ENCODE results near the gene CCT3. TPM values are rescaled to one million over a fixed set of nuclear protein-coding genes. Genes with fewer than 3 reads are reported as not detected.
"Not testable (repeated sequence)": the region's sequence is repeated elsewhere in the genome, so short reads cannot be mapped to it uniquely, and the experiment has no call there.

CCT3 gene
- total RNA-seq, 1 donor from 2014 or later: 347 TPM

DNA sequence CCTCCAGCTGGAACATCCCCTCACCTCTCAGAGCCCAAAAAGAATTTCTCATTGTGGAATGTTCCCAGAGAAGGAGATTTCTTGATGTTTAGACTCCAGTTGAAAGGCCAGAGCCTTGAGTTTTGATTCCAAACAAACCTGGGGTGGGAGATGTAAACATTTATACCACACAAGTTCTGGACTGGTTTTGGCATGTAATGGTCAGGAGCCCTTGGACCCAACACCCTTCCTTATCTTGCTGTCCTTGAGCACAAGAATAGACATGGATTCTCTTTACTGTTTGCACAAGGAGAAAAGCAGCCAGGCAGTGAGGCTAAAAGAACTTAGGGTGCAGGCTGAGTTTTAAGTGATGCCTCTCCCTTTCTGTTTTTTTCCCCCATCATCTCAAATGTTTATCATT, 35.5 kb upstream of the CCT3 start:
- no peak overlapping the region for H3K27ac Mint-ChIP-seq (ENCODE audit: unreplicated experiment)
- no peak overlapping the region for H3K4me3 Mint-ChIP-seq (ENCODE audit: unreplicated experiment)
- no peaks in the 10 kb centered on the region for H3K36me3 Mint-ChIP-seq (ENCODE audit: unreplicated experiment)
- peaks cover 6% of the 10 kb centered on the region for H3K9me3 Mint-ChIP-seq (ENCODE audit: unreplicated experiment)
- no peak for DNase-seq
- H3K4me1 Mint-ChIP-seq (ENCODE audit: low read depth, unreplicated experiment): peaks cover 3% of the 10 kb centered on the region
- peaks cover 5% of the 10 kb centered on the region for H3K27me3 Mint-ChIP-seq (ENCODE audit: unreplicated experiment)
- TF ChIP-seq, protein P1, sequence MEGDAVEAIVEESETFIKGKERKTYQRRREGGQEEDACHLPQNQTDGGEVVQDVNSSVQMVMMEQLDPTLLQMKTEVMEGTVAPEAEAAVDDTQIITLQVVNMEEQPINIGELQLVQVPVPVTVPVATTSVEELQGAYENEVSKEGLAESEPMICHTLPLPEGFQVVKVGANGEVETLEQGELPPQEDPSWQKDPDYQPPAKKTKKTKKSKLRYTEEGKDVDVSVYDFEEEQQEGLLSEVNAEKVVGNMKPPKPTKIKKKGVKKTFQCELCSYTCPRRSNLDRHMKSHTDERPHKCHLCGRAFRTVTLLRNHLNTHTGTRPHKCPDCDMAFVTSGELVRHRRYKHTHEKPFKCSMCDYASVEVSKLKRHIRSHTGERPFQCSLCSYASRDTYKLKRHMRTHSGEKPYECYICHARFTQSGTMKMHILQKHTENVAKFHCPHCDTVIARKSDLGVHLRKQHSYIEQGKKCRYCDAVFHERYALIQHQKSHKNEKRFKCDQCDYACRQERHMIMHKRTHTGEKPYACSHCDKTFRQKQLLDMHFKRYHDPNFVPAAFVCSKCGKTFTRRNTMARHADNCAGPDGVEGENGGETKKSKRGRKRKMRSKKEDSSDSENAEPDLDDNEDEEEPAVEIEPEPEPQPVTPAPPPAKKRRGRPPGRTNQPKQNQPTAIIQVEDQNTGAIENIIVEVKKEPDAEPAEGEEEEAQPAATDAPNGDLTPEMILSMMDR (IDR thresholded peaks at IDR 0.05; ENCODE audit: partially characterized antibody, unreplicated experiment): no peak

DNA sequence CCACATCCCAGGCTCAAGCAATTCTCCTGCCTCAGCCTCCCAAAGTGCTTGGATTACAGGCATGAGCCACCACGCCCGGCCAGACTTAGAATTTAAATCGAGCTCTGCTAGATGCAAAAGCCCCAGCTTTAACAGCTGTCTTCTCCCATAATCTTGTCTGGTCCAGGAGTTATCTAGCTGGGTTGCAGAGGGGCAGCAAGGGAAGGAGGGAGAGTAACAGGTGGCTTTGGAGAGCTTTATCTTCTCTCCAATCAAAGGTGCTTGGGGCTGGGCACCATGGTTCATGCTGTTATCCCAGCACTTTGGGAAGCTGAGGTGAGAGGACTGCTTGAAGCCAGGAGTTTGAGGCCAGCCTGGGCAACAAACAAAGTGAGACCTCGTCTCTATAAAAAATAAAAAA, 34.8 kb upstream of the CCT3 start:
- Mint-ChIP-seq H3K27me3 (ENCODE audit: unreplicated experiment) (peaks cover 5% of the 10 kb centered on the region), H3K36me3 (ENCODE audit: unreplicated experiment) (no peaks in the 10 kb centered on the region)

DNA sequence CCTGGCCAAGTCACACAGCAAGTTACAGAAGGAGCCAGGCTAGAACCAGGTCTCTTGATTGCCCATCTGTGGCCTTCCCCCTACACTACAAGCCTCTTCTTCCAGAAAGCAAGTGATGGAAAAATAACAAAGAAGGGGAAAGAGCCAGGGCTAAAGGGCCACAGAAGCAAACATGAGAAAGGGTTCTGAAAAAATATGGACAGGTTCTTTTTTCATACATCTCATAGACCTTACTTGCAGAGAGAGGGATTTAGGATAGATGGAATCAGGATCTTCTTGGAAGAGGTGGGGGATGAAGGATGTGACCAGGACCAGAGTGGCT, 34.1 kb upstream of the CCT3 start:
- no peak for DNase-seq
- H3K4me1 Mint-ChIP-seq (ENCODE audit: low read depth, unreplicated experiment): peaks cover 3% of the 10 kb centered on the region
- H3K36me3 Mint-ChIP-seq (ENCODE audit: unreplicated experiment): no peaks in the 10 kb centered on the region
- TF ChIP-seq, protein P1 (IDR thresholded peaks at IDR 0.05; ENCODE audit: partially characterized antibody, unreplicated experiment): no peak
- H3K9me3 Mint-ChIP-seq (ENCODE audit: unreplicated experiment): peaks cover 6% of the 10 kb centered on the region
- H3K4me3 Mint-ChIP-seq (ENCODE audit: unreplicated experiment): no peak overlapping the region
- no peak overlapping the region for H3K27ac Mint-ChIP-seq (ENCODE audit: unreplicated experiment)
- peaks cover 4% of the 10 kb centered on the region for H3K27me3 Mint-ChIP-seq (ENCODE audit: unreplicated experiment)

More for the DNA sequence above, 34.8 kb upstream of the CCT3 start:
- peaks cover 3% of the 10 kb centered on the region for H3K4me1 Mint-ChIP-seq (ENCODE audit: low read depth, unreplicated experiment)
- no peak for DNase-seq
- H3K4me3 Mint-ChIP-seq (ENCODE audit: unreplicated experiment): no peak overlapping the region
- TF ChIP-seq, protein P1 (IDR thresholded peaks at IDR 0.05; ENCODE audit: partially characterized antibody, unreplicated experiment): no peak
- peaks cover 6% of the 10 kb centered on the region for H3K9me3 Mint-ChIP-seq (ENCODE audit: unreplicated experiment)
- no peak overlapping the region for H3K27ac Mint-ChIP-seq (ENCODE audit: unreplicated experiment)

DNA sequence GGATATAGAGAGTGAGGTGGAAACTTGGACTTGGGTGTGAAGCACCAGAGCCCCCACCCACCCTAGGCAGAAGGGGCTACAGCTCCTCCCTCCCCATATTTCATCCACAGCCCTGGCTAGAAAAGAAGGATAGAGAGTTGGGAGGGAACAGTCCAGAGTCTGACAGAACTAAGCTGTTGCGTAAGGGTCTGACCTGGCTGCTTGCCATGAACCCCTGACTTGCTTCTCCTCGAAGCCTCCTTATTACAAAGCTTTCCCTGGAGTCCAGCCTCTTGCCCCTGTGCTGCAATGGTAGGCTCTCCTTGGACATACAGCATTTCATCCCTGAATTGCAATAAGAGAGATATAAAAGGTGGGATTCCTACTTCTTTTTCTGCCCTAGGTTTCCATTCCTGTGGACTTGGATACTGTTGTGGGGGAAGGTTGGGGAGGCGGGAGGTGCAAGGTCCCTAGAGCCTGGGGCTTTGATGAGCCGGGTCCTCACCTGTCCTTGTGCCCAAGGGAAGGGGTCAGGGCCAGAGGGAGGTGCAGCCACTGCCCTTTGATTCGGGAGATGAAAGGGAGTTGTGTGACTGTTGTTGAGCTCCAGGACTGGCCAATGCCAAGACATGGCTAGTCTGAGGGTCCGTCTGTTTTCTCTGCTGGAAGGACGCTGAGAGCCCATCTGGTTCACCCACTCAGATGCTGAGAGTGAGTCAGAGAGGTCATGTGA, 33.6 kb upstream of the CCT3 start:
- no peak overlapping the region for H3K4me3 Mint-ChIP-seq (ENCODE audit: unreplicated experiment)
- H3K27me3 Mint-ChIP-seq (ENCODE audit: unreplicated experiment): peaks cover 4% of the 10 kb centered on the region
- no peak overlapping the region for H3K27ac Mint-ChIP-seq (ENCODE audit: unreplicated experiment)
- peaks cover 4% of the 10 kb centered on the region for H3K9me3 Mint-ChIP-seq (ENCODE audit: unreplicated experiment)
- DNase-seq: no peak
- no peaks in the 10 kb centered on the region for H3K36me3 Mint-ChIP-seq (ENCODE audit: unreplicated experiment)
- H3K4me1 Mint-ChIP-seq (ENCODE audit: low read depth, unreplicated experiment): peaks cover 3% of the 10 kb centered on the region
- TF ChIP-seq, protein P1 (IDR thresholded peaks at IDR 0.05; ENCODE audit: partially characterized antibody, unreplicated experiment): no peak

DNA sequence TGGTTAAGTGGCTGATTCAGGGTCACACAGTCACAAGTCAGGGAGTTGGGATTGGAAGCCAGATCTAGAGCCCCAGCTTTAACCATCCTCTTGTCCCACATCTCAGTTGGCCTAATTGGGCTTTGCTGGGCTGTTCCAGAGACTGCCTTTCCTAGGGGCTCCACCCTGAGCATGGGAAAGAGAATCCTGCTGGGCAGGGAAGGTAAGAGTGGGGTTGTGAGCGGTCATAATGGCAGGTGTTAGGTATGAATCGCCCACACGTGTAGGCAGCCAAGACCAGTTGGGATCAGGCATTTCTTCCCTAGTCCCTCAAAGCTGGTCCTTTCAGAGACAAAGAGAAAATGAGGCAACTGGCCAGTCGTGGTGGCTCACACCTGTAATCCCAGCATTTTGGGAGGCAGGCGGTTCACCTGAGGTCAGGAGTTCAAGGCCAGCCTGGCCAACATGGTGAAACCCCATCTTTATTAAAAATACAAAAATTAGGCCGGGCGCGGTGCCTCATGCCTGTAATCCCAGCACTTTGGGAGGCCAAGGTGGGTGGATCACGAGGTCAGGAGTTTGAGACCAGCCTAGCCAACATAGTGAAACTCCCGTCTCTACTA, 31.7 kb upstream of the CCT3 start:
- not testable (repeated sequence) for DNase-seq; H3K36me3 Mint-ChIP-seq (ENCODE audit: unreplicated experiment); H3K9me3 Mint-ChIP-seq (ENCODE audit: unreplicated experiment); H3K27me3 Mint-ChIP-seq (ENCODE audit: unreplicated experiment); H3K4me1 Mint-ChIP-seq (ENCODE audit: low read depth, unreplicated experiment); H3K27ac Mint-ChIP-seq (ENCODE audit: unreplicated experiment)
- peak overlapping the region; percentile 64 for H3K4me3 Mint-ChIP-seq (ENCODE audit: unreplicated experiment)
